NCI-H1436 treated with DMSO at 0.1 percent for 48 hours (cell line): ENCODE measurements around the gene TBX1.

Source experiments
- DNase-seq: peaks from one replicate; lab custom pipeline; 2025; lab: John Stamatoyannopoulos, UW

TBX1 gene

DNA sequence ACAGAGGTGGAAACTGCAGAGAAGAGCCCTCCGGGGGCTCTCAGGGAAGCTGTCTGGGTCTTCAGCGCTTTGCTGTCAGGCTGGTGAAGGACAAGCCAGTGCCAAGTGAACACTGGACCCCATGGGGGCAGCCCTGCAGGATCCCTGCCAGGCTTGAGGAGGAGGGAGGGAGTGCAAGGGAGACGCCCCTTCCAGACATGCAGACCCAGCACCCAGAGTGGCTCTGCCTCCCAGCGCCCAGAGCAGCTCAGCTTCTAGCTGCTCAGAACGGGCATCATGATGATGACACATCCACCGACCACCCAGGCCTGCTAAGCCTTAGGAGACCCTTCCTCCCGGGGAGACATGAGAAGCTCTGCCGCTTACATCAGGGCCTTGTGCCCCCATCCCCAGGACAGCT, 39.7 kb downstream of the TBX1 start:
- DNase-seq: no peak

DNA sequence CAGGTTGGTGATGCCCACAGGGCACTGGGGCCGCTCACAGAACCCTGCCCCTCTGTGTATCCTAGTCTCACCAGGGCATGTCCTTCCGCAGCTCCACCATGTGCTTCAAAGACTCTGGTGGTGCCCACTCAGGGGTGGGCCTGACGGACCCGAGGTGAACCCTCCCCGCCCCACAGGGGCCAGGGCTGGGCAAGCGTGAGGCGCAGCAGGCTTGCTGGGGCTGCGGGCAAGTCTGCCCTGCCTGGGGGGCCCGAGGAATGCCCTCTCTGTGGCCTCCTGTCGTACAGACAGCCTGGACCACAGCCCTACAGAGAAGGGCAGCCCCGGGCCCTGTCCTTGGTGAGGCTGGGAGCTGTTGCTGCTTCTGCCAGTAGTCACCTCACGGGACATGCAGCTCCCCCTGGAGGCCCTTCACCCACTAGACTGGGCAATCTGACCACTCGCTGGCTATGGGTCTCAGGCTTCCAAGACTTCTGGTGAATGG, 40.2 kb downstream of the TBX1 start:
- DNase-seq: no peak

DNA sequence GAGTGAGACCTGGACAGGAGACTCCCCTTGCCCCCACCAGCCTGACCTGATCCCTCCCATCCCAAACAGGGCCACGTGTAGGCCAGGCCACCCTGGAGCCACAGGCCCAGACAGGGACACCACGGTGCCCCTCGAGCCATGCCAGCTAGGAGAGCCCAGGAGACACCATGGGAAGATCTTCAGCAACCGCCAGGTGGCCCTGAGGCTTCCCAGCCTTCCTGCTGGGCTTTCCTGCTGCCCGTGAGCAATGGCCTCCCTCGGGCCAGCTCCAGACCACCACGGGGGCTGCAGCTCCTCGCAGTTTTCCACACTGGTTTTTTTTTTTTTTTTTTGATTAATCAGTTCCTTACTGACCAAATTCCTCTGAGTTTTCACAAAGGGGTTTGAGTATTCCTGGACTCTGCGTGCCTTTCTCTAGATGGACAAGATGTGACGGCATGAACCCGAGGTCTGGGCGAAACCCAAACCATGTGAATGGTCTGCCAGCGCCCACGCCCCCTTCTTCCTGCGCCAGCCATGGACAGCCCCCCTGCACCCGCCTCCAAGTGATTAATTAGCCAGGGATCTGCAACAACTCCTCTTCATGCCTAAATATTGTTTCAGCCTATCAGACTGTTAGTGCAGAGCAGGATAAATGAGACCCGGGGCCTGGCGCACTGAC, 40.9 kb downstream of the TBX1 start:
- no peak for DNase-seq

DNA sequence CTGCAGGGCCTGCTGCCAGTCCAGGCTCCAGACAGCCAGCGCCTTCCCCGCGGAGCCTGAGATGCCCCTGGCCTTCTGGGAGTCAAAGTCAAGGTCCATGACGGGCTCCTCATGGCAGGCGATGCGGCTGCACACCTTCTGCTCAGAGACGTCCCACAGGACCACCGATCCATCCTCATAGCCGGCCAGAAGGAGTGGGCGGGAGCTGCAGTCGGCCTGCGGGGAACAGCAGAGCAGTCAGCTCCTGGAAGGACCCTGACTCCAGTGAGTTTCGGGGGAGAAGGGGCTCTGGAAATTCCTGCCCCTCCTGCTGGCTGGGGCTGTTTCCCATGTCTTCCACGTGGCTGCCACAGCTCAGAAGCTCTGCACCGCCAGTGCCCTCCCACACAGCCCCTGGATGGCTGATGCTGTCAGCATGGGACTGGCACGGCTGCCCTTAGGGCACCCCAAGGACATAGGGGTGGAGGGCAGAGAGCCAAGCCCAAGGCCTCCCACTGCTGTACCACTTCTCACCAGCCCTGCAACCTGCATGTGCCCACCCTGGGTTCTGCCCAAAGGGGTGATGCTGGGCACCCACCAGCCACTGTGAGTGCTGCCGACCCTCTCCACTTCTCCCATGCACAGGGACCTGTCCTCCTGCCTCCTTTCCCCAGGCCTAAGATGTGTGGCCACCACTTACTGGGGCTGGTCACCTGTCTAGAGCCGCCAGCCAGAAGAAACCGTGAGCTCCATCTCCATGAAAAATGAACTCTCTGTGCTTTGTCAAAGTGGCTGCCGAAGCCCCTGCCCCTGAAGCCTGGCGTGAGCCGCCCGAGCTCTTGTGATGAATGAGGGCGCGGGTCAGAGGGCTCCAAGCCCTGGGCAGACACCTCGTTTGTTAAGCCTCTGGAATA, 41.7 kb downstream of the TBX1 start:
- no peak for DNase-seq

DNA sequence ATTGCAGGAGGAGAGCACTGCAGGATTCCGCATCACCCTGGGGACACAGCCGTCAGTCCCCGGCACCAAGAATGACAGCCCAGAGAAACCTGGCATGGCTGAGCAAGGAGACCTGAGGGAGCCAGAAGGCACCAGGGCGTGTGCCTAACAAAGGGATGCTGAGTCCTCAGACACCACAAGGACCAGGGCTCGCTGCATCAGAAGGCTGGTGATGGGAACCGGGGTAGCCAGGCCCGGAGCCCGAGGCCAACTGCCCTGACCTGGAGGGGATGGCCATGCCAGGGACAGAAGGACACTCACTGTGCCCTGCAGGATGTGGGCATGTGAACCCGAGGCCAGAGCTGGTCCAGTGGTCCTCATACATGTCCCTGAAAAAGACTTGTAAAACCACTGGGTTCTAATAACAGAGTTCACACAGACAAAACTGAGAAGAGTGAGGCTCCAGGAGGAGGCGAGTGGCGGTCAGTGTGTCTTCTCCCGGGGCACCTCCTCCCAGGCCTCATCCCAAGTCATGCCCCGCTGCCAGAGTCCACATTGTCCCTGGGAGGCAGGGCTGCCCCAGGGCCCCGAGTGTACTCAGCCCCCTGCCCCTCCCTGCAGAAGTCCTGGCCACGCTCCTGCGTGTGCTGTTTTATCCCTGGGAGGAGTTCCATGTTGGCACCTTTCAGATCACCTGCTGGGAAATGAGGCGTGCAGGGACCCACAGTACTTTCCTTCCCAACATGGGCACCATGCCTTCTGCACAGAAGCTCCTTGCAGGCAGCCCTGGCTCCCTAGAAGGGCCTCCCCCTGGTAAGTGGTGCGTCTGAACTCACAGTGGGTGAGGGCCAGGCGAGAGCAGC, 42.5 kb downstream of the TBX1 start:
- DNase-seq: no peak

DNA sequence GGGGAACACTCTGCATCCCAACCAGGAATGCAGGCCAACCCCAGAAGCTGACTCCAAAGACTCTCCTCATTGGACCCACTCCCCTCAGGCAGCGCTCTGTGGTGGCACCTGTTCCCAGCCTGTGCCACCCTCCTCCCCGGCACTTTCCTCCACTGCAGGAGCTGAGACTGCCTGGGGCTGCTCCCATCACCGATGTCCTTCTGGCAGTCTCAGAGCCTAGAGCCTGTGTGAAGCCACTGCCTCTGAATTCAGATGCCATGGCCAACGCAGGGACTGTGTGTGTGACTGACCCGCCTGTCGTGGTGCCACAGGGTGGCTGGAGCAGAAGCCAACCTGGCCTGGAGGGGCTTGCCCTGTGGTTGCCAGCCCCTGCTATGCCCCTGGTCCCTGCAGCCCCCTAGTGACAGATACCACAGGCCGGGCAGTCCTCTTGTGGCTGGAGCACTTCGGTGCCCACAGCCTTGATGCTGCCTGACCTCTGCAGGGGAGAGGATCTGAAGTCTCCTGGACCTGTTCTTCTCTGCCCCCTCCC, 43.2 kb downstream of the TBX1 start:
- no peak for DNase-seq

DNA sequence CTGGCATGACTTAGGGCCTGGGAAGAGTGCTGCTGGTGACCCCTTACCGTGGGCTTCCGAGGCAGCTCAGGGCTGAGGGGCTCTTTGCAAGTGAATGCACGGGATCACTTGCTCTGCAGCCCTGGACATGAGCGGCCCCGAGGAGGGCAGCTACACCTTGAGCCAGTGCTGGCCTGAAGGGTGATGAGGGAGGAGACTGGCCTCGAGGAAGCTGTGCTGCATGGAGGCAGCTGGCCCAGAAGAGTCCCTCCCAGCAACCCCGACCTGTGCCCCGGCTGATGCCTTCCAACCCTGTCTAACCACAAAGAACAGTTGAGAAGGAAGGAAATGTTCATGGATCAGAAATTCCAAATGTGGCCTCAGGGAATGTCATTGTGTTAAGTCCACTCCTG, 45.2 kb downstream of the TBX1 start:
- no peak for DNase-seq

DNA sequence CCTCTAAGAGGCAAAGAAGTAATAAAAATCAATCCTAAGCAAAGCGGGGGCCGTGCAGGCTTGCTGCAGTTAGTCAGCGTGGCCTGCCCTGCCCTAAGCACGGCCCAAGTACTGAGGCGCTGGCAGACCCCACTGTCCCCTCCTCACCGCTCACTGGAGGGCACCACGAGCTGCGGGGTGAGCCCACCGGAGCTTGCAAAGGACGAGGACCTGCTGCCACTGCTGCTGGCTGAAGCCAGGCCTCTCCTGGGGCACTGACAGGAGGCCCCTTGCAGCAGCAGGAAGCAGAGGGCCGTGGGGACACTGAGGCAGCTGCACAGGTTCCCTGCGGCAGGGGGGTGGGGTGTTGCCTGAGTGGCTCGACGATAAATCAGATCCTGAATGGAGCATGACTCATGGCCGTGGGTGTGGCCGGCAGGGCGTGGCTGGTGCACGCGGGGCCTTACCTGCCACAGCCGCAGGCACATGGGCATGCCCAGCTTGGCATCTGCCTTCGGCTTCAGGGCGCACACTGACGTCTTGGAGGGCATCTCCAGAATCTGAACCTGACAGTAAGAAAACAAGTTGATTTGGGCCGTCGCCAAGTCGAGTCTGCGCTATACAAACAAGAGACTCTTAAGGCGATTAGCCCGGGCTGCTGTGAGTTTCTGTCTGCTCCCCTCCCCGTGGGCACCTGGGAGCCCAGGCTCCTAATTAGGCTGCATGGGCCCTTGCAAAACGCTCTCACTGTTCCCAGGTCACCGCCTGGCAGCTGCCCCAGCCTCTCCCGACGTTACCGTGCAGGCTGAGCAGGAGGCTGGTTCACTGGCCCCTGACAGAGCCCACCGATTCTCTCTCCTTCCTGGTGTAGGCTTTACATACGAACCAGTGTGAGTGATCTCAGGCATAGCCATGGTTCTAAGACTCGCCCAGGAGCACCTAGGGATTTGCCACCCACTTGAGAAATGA, 45.9 kb downstream of the TBX1 start:
- DNase-seq: no peak

DNA sequence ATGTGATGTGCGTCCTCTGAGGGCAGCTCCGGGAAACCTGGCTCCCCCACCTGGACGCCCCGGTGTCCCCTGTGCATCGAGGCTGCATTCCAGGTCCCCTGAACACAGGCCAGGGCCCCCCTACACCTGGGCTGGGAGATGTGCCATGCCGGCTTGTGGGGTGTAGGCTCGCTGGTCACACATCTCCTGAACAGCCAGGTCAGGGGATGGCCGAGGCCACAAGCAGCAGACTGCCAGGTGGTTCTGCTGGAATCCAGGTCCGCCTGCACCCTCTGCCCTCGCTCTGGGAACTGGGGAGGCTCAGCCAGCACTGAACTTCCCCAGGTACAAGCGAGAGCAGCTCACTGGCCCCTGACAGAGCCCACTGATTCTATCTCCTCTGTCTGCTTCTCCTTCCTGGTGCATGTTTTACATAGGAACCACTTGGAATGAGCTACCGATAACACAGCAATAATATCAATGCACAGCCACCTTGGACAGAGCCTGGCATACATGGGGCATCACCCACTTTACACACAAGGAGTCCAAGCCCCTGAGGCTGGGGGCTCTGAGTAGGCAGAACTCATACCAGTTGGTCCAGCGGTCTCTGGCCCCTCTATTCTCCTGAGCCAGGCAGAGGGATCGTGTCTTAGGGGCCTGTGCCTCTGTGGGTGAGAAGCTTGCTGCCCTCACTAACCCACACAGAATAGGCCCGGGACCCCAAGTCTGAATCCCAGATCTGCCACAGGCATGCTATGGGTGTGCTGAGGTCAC, 46.8 kb downstream of the TBX1 start:
- no peak for DNase-seq

DNA sequence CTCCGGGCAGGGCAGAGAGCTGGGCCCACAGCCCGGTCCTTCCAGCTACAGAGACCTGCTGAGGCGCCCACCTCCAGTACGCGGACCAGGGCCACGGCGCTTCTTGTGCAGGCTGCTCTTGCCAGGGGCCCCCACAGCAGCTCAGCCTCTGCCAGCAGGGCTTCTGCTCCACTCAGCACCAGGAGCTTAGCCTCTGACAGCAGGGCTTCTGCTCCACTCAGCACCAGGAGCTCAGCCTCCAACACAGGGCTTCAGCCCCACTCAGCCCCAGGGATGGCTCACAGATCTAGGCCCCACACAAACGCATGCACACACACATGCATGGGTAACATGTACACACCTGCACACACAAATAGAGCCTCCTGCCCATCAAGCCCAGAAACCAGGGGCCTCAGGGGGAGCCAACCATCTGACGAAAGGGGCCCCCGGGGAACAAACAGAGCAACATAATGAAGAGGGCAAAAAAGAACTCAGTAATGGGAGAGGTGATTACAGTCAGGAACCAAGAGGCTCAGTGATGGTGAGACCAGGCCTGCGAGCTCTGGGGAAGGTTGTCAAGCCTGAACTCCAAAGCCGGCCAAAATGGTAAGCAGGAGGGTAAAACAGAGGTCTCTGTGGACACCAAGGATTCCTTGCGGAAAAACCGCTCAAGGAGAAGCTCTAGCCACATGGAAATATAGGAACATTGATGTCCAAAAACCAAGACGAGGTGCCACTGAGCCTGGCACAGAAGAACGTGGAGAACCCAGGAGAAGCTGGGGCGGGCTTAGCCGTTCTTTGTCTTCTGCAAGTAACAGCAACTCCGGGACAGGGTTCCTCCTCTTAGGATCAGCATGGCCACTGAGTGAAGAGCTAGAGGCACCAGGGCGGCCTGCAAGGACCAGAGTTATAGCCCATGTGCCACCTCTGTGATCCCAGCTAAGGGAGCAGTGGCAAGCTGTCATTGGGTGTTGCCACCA, 47.6 kb downstream of the TBX1 start:
- DNase-seq: no peak

DNA sequence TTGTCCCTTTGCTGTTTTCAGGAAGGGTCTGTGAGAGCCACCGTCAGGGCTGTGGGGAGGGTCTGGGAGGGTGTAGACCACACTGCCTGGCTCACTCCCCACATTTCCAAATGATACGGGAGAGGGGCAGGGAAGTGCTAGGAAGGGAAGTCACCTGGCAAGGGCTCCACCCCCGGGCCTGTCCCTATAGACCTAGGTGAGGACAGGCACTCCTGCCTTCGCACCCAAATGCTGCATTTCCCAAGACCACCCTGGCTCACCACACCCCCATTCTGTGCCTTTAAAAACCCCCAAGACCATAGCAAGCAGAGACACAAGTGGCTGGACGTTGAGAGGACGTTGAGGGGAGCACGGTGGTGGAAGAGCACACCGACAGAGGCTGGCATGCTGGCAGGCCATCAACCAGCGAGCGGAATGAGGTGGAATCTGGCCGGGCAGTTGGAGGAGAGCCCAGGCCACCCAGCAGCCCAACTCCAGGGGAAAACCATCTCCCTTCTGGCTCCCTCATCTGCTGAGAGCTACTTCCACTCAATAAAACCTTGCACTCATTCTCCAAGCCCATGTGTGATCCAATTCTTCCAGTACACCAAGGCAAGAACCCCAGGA, 48.4 kb downstream of the TBX1 start:
- no peak for DNase-seq

DNA sequence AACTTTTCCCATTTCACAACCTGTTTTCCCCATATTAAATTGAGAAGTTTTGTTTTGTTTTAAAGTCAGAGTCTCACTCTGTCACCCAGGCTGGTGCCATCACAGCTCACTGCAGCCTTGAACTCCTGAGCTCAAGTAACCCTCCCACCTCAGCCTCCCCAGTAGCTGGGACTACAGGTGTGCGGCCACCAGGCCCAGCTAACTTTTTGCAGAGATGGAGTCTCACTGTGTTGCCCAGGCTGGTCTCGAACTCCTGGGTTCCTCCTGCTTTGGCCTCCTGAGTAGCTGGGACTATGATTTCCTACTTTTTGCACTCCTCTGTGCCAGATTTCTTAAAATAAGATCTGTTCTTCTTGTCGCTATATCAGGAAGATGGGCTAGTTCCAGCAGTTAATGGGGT, 49.2 kb downstream of the TBX1 start:
- DNase-seq: no peak

DNA sequence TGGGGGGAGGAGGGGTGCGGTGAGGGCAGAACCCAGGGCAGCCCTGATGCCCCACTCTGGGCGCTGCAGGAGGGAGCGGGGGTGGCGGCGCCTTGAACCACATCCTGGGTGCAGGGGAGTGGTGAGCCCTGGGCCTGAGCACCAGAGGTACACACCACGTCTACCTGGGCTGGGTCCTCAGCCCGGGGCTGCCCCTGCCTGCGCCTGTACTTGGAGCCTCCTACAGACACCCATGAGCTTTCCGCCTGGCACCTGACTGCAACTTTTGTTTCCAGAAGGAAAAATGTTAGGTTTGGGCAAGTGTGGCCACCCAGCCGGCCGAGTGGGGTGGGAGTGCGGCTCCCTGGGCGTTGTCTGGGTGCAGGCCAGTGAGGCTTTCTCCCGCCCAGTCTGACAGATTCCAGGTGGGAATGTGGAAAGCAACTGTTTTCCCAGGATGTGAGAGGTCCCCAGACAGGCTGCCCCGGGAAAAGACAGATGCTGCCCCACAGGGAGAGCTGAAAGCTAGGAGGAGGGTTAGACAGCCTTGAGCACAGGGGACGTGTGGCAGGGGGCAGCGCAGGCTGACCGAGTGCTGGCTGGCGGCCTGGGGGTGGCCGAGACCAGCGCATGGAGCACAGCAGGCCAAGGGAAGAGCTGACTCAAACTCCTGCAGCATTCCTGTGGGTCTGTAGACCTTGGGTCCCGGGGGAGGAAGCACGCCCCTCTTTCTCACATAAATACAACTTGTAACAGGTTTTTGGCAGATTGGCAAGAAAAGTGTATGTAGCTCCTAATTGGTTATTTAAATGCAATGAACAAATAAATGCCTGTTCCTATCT, 50.0 kb downstream of the TBX1 start:
- no peak for DNase-seq

DNA sequence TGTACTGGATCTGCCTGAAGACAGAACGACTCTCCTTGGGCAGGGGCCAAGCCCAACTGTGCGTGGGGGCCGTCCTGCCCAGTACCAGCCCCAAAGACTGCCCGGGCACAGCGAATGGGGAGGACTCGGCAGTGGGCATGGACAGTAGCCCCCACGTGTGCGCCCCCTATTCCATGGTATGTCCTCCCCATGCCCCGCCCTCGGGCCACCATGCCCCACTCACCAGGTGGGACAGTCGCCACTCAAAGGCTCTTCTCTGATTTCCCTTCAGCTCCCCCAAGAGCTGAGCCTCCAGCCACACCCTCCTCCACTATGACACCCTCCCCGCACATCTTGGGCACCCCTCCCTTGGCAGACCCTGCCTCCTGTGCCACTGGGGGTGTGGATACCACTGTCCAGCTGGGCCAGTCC, 50.6 kb downstream of the TBX1 start:
- DNase-seq: no peak

DNA sequence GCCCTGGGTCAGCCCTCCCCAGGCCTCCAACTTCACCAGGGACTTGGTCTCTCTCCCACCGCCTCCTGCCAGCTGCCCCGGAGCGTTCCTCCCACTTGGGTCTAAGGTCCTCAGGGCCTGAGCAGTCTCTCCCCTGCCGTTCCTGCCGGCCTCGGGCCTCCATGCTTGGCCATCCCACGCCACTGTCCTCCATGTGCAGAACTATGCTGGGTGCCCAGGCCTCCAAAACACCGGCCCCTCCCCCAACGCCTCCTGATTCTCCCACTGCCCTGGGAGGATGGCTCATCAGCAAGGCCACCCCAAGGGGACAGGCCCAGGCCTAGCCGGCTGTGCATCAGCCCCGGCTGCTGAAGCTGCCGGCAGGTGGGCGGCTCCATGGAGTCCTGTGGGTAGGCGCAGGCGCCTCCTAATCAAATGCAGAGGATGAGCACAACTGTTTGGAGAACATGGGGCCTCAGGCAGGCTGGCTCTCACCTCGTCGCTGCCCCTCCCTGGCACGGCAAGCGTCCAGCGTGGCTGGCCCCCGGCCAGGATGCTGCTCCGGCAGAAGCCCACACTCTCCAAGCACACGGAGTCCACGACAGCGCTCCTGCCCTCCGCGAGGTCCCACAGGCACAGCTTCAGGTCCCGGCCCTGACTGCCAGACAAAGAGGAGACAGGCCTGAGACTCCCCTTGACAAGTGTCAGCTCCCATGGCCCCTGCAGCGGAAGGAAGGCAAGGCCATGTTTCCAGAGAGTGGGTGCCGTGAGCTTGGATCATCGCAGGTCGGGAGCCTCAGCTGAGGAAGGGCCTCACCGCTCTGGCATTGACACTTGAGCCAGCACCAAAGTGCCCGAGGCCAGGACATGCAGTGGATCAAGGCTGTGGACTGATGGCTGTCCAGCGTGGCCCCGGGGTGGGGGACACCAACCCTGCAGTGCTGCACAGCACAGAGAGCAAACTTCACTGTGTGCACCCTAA, 51.5 kb downstream of the TBX1 start:
- DNase-seq: no peak

DNA sequence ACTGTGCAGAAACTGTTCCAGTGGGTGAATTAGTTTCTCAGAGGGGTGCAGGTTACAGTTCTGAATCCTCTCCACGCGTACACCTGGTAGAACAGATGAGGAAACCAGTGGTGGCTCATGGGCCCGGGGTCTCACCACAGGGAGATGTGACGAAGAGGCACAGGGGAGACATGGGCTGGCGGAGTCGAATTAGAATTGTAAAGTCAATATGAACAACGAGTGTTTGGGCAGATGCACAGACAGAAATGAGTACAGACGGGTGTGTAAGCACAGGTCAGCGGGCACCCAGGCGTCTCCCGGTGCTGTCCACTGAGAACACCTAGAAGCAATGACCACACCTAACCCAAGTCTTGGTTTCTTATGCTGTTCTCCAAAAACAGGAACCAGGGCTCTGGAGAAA, 52.3 kb downstream of the TBX1 start:
- no peak for DNase-seq

DNA sequence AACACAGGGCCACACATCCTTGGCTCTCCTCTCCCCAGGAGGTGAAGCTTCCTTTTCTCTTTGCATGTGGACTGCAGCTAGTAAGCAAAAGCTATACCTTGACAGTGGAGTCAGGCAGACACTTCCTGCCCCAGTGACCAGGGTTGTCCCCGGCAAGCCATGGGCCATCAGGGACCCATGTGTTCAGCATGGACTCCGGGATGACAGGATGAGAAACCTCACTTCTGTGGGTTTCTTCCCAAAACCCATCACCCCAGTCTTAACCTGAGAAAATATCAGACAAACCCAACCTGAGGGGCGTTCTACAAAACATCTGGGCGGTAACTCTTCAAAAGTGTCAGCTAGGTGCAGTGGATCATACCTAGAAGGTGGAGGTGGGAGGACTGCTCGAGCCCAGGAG, 53.9 kb downstream of the TBX1 start:
- no peak for DNase-seq
